Right hindlimb (tissue), 1 donor: ENCODE results near the gene FADS6.

Experiments
- DNase-seq: peaks from one replicate; pipeline ENCODE4 v3.0.0-alpha.2; 2018

The FADS6 gene

DNA sequence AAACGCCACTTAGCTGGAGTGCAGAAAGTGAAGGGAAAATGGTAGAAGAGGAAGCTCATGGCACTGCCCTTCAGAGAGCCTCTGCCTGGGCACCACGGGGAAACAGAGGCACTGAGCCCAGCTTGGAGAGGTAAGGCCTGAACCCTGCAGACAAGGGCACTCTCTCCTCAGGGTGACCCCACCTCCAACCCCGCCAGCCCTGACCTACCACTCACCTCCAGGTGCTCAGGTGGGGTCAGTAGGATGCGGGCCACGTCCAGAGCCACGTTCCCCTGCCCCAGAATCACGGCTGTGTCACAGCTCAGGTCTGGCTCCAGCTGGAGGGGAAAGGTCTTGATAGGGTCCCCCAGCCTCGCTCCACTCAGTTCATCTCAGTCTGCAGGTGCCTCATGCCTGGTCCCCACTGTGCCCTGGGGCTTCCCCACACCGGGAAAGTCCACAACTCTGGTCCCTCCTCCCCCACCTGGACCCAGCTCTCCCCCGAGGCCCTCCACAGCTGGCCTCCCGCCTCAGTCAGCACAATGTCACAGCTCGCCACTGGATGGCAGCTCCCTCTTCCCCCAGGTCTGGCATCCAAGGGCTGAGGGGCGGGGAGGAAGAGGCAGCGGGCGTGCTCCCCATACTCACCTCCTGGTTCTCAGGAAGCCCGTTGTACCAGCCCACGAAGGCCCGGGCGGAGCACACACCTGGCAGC is 27.8 kb downstream of the FADS6 start:
- DNase-seq, result no peak

DNA sequence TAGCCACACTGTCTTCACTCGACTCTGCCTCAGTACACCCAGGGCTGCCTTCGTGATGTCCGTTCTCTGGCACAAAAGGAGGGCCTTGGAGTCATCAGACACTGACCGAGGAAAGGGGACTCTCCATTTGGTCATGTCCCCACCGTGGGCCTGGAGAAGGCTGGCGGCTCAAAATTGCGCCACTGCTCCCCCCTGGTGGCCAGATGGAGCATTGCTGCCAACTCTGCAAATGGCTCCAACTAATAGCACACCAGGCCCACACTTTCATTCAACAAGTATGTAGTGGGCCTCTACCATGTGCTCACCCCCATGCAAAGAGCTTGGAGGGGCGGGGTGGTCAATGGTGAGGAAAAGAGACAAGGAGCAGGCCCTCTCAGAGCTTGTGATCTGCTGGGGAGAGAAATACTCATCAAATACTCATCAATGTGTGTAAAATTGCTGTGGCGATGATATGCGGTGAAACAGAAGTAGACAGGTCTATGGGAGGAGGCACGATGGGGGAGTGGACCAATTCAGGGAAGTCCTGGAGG is 28.5 kb downstream of the FADS6 start:
- DNase-seq, result peak; percentile 85

DNA sequence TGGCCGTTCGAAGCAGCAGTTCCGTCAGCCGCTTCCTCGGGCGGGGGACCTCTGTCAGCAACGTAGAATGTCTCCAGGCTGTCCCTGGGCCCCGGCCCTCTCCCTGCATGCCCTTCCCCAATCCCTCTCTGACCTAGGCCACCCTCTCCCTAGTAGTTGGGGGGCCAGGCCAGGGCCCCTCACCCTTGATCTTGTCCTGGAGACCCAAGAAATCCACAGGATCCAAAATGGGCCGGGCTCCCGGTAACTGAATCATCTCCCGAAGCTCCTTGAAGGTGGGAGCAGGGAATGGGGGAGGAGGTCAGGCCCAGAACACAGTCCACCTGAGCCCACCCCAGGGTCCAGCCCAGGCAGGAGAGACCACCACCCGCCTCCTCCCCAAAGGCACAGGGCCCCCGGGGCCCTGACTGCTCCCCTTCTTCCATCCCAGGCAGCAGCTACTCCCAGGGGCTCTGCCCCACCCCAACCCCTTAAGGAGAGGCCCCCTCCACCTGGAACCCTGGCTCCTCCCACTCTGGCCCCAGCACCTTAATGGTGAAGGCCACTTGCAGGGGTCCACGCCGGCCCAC is 29.1 kb downstream of the FADS6 start:
- no peak for DNase-seq

GRCh38 chr17:74863420-74864296 is 29.8 kb downstream of the FADS6 start:
- no peak for DNase-seq

GRCh38 chr17:74862919-74863318 is 30.5 kb downstream of the FADS6 start:
- DNase-seq, result no peak

DNA sequence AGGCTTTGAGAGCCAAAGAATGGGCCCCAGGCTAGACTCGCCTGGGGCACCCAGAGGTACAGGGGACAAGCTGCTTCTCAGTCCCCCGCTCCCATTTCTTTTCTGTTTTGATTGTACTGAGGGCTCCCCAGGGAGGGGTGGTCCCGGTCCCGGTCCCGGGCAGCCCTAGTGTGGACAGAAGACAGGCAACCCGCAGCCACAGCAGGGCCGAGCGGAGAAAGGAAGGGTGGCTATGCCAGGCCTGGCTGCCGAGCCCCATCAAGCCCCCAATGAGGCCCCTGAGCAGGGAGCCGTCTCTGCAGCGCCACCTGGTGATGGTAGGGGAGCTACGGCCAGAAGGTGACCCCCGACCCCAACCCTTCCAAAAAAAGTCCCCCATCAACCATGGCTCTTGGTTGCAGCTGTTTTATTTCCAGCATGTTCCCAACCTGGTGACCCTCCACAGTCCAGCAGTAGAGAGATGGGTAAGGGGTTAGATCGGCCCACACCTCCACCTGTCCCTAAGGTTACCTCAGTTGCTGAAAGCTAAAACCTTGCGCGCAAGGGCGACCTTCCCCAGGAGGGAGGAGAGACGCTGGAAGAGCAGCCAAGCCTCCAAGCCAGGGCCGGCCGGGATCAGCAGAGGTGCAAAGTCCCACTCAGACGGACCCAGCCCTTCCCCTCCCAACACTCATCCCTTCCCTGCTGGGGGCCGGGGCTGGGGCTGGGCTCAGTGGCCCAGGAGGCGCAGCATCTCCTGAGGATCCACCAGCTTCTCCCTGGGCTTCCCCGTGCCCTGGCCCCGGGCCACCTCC is 31.1 kb downstream of the FADS6 start:
- peak; percentile 76 for DNase-seq

- no peak for DNase-seq
These were observed 31.7 kb downstream of the FADS6 start for GRCh38 chr17:74861662-74862107.

DNA sequence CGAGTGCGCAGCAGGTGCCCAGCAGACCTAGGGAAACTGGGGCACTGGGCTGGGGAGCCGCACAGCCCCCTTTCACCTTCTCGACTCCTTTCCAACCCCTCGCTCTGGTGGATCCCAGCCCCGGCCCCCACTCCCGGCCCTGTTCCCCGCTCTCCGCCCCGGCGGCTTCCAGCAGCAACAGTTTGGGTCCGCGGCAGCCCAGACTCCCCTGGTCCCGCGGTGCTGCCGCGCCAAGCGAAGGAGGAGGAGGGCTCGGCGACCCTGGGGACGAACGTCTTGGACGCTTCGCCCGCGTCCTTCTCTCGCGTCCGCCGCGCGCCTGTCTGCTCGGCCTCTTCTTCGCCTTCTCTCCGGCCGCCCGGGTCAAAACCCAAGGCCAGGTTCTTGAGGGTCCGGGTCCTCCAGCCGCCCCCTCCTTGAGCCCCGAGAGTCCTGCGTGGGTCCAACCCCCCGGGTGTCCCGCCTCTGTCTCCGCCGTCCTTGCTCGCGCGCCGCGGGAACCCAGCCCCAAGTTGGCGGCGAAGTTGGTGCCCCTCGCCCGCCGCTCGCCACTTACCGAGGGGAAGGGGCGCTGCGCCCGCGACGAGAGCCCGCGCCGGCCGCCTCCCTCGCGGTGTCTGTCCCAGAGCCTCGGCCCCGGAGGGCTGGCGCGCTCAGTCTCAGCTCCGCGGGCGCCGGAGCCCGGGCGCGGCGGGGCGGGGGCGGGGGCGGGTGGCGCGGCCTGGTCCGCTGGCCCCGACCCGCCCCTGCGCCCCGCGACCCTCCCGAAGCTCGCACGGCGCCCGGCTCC is 32.4 kb downstream of the FADS6 start:
- no peak for DNase-seq

GRCh38 chr17:74860229-74860871 is 33.1 kb downstream of the FADS6 start:
- DNase-seq, result no peak

DNA sequence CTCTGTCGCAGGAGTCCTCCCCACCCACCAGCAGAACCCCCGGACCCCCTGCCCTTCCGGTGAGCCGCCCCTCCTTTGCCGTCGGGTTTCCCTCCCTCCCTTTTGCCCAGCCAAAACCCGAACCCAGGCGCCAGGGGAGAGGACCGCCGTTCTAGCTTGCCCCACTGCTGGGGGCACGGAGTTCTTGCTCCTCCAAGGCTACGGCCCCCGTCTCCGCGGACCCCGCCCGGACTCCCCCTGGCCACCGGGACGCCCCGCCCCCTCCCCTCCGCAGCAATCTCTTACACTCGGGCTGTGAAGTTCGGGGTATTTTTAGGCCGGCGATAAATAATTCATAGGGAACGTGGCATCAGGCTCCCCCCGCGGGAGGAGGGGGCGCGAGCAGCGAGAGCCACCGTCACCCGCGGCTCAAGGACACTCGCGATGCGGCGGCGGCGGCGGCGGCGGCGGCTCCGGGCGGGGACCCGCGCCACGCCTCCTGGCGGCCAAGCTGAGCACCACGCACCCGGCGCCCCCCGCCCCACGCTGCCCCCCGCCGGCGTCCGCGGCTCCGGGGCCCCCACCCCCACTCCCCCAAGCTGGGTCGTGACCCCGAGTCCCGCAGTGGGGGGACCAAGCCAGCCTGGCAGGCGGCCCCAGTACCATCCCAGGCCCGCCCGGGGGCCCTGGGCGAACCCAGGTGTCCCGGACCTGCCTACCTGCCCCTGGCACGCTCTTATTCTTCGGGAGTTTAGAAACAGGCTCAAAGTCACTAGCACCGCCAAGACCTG is 33.8 kb downstream of the FADS6 start, which contains the start of gene GRIN2C:
GRIN2C (minus strand) TSS at position 427 of the 770 bp plus-strand sequence. CDS start 4,793 bp downstream, outside the sequence.
- no peak for DNase-seq

DNA sequence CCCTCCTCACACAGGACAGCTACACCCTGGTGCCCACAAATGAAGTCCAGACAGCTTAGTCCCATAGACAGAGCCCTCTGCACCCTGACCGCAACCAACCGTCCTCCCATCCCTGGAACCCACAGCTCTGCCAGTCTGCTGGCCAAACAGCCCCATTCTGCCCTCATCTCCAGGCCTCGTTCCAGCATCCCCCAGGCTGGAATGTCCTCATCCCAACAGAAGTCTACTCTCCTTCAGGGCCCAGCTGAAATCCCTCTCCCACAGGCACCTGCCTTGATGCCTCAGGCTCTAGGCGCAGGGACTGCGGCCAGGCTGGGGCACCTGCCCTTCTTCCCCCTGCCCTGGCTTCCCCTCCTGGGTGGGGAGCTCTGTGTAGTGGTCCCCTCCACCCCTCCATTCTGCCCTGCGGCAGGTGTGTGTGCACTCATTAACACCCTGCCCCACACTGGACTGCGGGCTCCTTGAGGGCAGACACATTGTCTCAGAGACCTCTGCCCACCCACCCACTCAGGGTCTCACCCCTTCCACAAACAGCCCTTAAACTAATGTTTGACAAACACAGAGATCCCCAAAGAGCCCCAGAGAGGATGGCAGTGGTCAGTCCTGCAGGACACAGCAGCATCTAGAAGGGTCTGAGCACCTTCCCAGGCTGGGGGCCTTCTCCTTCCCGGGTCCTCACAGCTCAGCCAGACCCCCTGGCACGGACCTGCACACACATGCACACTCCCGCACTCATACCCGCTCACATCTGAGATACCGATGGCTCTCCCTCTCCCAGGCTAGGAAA is 34.6 kb downstream of the FADS6 start:
- DNase-seq, result no peak

DNA sequence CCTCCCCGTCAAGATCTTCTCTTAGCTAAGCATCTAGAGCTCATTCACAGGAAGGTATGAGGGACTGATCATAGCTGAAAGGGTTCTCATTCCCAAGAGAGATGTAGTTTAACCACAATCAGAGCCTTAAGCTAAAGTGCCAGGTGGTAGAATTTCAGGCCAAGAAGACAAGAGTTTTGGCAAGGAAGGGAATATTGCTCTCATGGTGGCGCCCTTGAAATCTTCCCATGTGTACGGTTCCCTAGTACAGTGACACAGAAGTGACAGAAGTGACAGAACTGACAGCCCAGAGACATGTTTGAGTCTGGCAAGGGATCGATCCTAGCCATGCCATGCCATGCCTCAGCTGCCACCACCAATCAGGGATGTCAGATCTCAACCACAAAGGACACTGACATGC is 36.2 kb downstream of the FADS6 start:
- DNase-seq, result no peak

- DNase-seq, result no peak
These were observed 37.3 kb downstream of the FADS6 start for GRCh38 chr17:74856112-74856511.

- no peak for DNase-seq
These were observed 38.1 kb downstream of the FADS6 start for GRCh38 chr17:74855323-74855722.

DNA sequence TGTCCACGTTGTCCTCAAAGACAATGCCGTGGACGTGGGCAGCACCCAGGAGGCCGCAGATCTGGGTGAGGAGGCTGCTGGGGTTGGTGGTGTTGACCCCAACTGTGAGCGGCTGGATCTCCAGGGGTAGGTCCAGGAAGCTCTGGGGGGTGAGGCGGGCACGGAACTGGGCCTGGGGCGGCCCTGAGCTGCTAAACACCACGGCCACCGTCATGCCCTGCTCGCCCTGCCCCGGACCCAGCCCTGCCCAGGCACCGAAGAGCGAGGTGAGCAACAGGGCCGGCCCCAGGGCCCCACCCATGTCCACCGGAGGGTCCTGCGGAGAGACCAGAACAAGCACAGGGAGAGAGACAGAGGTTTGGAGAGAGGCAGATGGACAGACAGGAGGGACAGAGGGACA is 38.6 kb downstream of the FADS6 start:
- no peak for DNase-seq

DNA sequence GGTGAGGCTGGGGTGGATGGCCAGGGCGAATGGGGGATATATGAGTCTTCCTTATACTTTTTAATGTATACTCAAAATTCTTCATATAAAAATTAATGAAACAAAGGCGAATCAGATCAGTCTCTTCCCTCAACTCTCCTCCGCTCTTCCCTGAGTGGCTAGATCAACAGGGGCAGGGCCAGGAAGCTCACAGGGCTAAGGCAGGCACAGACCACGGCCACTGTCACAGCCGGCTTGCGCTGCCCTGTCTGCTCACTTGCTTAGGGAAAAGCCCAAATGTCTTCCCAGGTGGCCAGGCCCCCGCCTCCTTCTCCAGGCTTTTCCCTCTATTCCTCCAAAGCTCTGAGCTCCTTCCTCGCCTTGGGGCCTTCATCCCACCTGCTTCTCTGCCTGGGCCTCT is 39.8 kb downstream of the FADS6 start:
- no peak for DNase-seq

GRCh38 chr17:74853048-74853397 is 40.4 kb downstream of the FADS6 start:
- DNase-seq, result no peak

- DNase-seq, result no peak
These were observed 41.0 kb downstream of the FADS6 start for GRCh38 chr17:74852237-74853047.
